CD4-positive, alpha-beta T cell treated with Interleukin-4 for 4 hours (primary cell): ENCODE data around the gene TEX261.
"Not testable (repeated sequence)": the region's sequence is repeated elsewhere in the genome, so short reads cannot be mapped to it uniquely, and the experiment has no call there.

Source experiments
- DNase-seq: peaks from one replicate; pipeline ENCODE4 v3.0.0-alpha.2; 2020

TEX261 gene

DNA sequence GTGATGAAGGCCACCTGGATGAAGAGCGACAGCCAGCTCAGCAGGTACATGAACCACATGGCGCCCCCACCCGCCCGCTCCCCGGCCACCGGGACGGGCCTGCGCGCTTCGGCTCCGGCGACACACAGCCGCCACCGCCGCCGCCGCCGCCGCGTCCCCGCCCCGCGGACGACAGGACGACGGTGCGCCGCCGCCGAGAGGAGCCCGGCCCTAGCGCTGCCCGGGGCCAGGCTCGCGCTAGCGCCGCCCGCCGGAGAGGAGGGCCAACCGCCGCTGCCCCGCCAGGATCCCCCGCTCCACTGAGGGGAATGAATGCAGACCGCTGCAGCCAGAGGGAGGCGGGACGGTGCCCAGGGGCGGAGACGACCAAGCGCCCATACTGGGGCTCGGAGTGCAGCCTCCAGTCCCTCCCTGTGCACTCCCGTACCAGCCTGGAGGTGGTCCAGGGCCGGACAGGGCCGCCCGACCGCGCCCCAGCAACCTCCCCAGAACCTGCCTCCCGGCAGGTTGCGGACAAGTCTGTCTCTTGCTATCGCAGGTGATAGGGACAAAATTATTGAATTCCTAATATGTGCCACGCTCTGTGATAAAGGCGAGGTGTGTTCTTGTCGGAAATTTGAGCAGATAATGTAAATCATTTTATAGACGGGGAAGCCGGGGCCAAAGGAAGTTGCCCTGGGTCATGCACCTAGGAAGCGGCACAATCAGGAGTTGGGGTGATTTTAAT, at the start of gene TEX261:
TSS of gene TEX261 (minus strand) at position 175 of the 727 bp plus-strand sequence. CDS start at position 59, 116 bp downstream.
- DNase-seq: peak; percentile 91

DNA sequence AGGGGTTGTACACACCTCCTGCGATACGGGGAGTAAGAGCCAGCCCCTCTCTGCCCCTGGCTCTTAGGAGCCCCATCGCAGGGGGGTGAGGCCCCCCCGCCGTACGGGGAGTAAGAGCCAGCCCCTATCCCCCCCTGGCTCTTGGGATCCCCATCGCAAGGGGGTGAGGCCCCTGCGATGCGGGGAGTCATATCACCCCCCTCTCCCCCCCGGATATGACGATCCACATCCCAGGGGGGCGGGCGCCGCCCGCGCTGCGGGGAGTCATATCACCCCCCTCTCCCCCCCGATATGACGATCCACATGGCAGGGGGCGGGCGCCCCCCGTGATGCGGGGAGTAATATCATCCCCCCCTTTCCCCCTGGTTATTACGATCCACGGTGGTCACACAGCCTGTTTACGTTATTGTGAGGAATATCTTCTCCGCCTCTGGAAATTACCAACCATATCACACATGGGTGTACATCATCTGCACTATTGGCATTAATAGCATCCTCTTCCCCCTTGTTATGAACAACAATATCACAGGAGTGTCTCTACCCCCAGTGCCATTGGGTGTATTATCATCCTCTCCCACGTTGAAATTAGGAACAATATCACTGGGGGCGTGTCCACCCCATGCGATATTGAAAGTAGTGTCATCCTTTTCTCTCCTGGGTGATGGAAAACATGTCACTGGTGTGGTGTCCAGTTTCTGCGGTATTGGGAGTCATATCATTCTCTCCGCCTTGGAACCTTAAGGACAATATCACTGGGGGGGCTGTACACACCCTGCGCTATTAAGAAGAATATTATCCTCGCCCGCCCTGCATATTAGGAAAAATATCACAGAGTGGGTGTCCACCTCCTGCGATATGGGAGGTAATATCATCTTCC, 49.1 kb upstream of the TEX261 start:
- DNase-seq: no peak

DNA sequence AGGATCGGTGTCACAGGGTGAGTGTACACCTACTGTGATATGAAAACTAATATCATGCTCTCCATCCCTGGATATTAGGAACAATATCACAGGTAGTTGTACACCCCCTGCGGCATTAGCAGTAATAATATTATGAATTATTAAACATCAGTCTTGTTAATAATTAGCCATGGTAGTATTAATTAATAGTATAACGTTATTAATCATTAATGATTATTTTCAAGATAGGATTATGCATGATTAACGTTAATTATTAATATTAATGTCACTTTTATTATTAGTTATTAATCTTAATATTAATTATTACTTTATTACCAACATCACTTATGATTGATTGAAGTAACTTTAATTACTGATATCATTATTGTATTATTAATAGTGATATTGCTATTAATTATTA, 47.6 kb upstream of the TEX261 start:
- DNase-seq: no peak

DNA sequence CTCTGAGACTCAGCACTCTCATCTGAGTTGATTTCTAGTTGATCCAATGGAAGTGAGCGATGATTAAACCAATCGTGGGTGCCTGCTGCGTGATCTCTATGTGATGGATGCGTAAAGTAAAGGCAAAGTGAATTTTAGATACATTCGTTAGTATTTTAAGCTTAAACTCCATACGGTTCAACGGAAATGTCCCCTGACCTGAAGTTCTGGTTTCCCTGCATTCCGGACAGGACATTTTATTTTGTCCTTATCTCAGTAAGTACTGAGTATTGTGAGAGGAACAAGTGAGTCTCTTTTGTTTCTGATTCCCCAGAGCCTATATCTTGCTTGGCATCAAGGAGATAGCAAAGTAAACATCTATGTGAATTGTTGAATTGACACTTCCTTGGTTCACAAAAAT, 41.6 kb upstream of the TEX261 start:
- not testable (repeated sequence) for DNase-seq

DNA sequence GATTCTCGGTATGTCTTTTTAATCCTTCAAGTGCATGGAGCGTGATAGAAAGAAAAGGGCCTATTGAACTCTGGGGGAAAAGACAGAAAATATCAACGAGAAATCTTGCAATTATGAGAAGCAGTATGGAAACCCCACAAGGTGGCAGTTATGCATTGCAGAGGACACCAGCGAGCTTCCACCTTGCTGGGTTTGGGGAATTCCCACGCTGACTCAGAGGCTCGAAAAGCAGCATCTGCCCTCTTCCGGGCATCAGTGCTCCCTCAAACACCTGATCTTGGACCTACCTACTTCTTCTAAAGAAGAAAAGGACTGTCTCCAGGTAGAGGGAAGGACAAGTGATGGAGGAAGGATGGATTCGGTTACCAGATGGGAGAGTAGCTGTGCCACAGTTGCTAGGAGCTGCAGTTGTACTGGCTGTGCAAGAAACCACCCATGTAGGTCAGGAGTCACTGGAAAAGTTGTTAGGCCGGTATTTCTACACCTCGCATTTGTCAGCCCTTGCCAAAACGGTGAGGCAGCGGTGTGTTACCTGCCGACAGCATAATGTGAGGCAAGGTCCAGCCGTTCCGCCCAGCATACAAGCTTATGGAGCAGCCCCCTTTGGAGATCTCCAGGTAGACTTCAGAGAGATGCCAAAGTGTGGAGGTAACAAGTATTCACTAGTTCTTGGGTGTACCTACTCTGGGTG, 29.0 kb upstream of the TEX261 start:
- peak; percentile 80 for DNase-seq

- not testable (repeated sequence) for DNase-seq
Measured at GRCh38 chr2:71021394-71021793, 26.7 kb upstream of the TEX261 start.

- not testable (repeated sequence) for DNase-seq
Measured at GRCh38 chr2:71019989-71020388, 25.3 kb upstream of the TEX261 start.

DNA sequence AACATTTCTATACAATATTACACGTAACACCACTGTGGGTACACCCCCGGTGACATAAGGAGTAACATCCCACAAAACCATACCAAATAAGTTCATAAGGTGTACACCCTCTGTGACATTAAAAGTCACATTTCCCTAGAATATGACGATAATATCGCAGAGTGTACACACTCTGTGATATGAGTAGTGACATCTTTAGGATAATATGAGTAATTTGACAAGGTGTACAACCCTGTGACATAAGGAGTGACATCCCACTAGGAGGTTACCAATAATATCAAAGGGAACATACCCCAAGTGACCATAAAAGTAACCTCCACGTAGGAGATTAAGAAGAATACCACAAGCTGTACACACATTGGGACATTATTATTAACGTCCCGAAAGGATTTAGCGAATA, 24.0 kb upstream of the TEX261 start:
- DNase-seq: no peak

DNA sequence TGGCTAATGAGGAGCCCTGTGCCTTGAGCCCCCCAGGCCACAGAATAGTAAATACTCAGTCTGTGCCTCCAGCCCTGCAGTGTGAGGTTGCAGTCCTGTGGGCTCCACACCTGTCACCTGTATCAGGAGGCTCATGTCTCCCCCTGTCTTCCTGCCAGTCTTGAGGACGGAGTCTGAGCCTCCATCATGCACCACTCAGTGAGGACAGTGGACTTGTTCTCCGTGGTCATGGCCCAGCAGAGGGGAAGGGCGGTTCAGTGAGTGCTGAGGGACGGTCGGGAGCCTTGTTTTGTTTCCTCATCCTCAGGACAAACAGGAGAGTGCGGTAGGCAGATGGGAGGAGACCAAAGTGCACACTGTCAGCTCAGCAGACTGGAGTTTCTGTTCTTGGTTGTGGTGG, 17.1 kb upstream of the TEX261 start:
- DNase-seq: not testable (repeated sequence)

DNA sequence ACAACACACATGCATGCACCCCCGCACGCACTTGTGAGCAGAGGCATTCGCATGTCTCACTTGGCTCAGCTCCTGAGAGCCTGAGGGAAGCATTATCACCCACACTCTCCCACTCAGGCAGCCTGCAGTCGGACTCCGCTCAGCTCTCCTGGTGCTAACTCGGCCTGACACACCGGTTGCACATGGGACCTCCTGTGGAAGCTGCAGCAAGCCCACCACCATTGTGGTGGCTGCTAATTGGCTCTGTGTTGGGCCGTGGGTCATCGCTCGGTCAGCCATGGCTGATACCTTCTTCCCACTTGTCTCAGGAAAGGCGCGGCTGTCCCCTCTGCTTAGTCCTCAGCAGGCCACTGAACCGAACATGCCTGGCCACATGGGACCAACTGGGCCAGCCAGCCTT, 13.7 kb upstream of the TEX261 start:
- no peak for DNase-seq

GRCh38 chr2:71006955-71007799, 12.5 kb upstream of the TEX261 start:
- DNase-seq: no peak

GRCh38 chr2:71006323-71006722, 11.7 kb upstream of the TEX261 start:
- no peak for DNase-seq

- DNase-seq: no peak
Measured at GRCh38 chr2:71005271-71006202, 10.9 kb upstream of the TEX261 start.

GRCh38 chr2:71004857-71005256, 10.2 kb upstream of the TEX261 start:
- DNase-seq: no peak

- DNase-seq: no peak
Measured at GRCh38 chr2:71003966-71004755, 9.5 kb upstream of the TEX261 start.

- DNase-seq: no peak
Measured at GRCh38 chr2:71003396-71003795, 8.7 kb upstream of the TEX261 start.

DNA sequence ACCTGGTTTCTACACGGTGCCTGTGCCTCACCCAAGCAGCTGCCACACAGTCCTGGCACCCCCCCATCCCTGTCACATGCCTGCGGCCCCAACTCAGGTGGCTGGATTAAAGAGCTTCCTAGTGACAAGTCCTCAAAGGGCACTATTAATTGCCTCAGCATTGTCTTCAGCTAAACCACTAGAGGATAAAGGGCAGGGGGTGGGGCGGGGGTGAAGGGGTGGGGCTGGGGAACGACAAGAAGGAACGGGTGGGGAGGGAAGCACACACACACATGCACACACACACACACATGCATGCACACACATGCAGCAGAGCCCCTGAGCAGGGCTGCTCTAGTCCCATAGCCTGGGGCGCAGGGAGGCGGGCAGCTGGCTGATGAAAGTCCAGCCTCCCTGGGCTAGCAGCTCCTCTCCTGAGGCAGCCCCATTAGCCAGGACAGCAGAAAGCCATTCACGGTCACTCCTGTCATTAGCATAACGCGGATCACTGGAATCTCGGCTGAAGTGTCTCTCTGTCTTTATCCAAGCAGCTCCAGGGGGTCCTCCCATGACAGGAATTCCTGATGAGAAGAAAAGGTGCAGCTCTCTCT, 7.4 kb upstream of the TEX261 start:
- DNase-seq: no peak

GRCh38 chr2:71001592-71001927, 6.9 kb upstream of the TEX261 start:
- no peak for DNase-seq

GRCh38 chr2:71000780-71001591, 6.3 kb upstream of the TEX261 start:
- peak; percentile 80 for DNase-seq
